Duodenal mucosa (tissue), 2 donors: Measurements from ENCODE around the gene HMX2.
A peak's percentile ranks its signal among the peaks of the same experiment; 100 is the strongest.

Experiments
- H3K27ac ChIP-seq: one replicate; pipeline ENCODE4 v1.7.0; 2013; ENCODE audit warnings: low read depth, low read length
- H3K27me3 ChIP-seq, 2 donors: one replicate each; pipeline ENCODE4 v1.7.0; 2013; ENCODE audit warnings: low read length in 2 of 2, control low read depth in 1 of 2; ENCODE audit not compliant: insufficient read depth in 2 of 2, control insufficient read depth in 1 of 2
- H3K36me3 ChIP-seq, 2 donors: one replicate each; pipeline ENCODE4 v1.7.0; 2013; ENCODE audit warnings: low read length in 2 of 2, control low read depth in 1 of 2; ENCODE audit not compliant: insufficient read depth in 2 of 2, control insufficient read depth in 1 of 2
- H3K4me1 ChIP-seq, 2 donors: one replicate each; pipeline ENCODE4 v1.7.0; 2013; ENCODE audit warnings: low read length in 2 of 2, control low read depth in 1 of 2; ENCODE audit not compliant: insufficient read depth in 2 of 2, control insufficient read depth in 1 of 2
- H3K4me3 ChIP-seq, 2 donors: one replicate each; pipeline ENCODE4 v1.7.0; 2013; ENCODE audit warnings: low read length in 2 of 2, low read depth in 1 of 2
- H3K9ac ChIP-seq, 2 donors: one replicate each; pipeline ENCODE4 v1.7.0; 2013; ENCODE audit warnings: low read length in 2 of 2, low read depth in 1 of 2
- H3K9me3 ChIP-seq, 2 donors: one replicate each; pipeline ENCODE4 v1.7.0; 2013; ENCODE audit warnings: low read length in 2 of 2, control low read depth in 1 of 2; ENCODE audit not compliant: control insufficient read depth in 1 of 2

Gene HMX2

DNA sequence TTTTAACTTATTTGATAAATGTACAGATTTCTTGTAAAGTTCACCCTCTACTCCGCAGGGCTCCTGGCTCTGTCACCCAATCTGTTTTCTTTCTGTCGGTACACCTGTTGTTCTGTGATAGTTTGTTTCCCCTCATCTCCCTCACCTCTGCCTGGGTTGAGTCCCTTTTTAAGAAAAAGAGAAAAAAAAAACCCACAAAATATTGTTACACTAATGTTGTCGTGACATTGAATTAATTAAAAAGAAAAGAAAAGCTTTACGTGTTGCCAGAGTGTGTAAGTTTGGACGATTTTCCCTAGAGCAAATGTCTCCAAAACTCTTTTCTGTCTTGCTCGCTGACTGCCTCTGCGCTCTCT lies 8.8 kb upstream of the HMX2 start:
- no peak overlapping the region for H3K4me3 ChIP-seq

DNA sequence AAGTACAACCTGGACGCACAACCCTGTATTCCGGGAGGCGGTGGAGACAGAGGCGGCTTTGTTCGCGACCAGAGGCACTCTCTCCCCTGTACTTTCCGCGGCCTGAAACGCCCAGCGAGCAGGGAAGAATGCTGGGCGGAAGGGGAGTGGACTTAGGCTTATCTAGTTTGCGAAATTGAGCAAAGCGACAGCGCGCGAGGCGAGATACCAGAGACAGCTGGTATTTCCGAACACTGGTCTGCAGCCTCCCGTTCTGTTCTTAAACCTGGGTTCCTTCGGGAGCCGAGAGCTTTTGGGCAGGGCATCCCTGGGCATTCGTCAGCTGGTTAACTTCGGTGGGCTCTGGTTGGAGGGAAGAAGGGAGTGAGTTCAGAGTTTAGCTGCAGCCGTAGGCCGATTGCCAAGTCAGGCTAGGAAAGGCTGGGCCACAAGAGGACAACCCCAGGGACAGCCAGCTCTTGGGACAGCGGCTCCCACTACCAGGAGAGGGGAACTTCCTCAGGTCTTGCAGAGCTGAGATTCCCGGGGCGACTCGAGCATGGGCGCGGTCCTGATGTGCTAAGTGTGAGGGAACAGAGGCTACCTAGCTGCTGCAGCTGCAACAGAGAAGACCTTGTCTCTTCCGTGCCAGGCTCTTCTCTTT lies 8.3 kb upstream of the HMX2 start:
- Histone ChIP-seq H3K4me3 (peak overlapping the region in 1 of 2 donors; percentile 2), H3K27me3 (peaks cover 91 to 95% of the 10 kb centered on the region in 2 donors), H3K27ac (no peak overlapping the region), H3K36me3 (no peaks in the 10 kb centered on the region), H3K4me1 (peaks cover 0 to 23% of the 10 kb centered on the region in 2 donors), H3K9ac (no peak overlapping the region), H3K9me3 (no peaks in the 10 kb centered on the region)

More for the DNA sequence above, 8.8 kb upstream of the HMX2 start:
- Histone ChIP-seq H3K9me3 (no peaks in the 10 kb centered on the region), H3K36me3 (no peaks in the 10 kb centered on the region), H3K27me3 (peaks cover 91 to 95% of the 10 kb centered on the region in 2 donors), H3K9ac (no peak overlapping the region), H3K4me1 (peaks cover 0 to 28% of the 10 kb centered on the region in 2 donors), H3K27ac (no peak overlapping the region)

DNA sequence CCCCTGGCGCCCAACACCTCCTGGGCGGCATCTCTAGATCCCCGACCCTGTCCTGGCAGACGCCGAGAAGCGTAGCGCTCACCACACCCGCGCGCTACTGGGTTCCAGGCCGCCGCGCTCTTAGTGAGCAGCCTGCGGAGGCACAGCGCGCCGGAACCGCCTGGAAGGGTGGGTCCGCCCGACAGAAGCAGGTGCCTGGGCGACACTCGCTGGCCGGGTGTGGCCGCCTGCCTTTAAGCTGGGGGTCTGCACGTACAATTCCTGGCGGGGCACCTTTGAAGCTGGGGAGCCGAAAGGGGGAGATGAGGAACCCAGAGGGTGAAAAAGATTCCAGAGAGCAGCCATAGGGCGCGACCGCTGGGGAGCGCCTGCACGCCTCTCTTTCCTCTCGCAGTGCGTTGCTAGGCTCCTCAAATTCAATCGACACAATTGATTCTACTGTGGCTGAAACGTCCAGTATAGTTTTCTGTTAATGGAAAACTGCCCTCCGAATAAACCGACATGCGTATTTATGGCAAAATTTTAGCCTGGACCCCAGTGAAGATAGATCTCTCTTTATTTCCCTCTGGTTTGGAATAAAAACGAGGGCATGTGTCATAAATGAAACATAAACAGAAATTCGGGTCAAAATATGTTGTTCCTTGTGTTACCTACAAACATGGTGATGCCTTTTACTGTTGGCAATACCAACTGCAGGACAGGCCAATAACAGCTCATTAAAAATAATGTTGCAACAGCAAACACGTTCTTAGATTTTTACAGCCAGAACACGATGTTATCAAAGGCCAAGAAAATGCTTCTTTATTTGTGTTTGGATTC lies 7.6 kb upstream of the HMX2 start:
- no peak overlapping the region for H3K27ac ChIP-seq
- H3K4me1 ChIP-seq, result peaks cover 0 to 22% of the 10 kb centered on the region in 2 donors
- H3K27me3 ChIP-seq, result peaks cover 91 to 95% of the 10 kb centered on the region in 2 donors
- H3K4me3 ChIP-seq, result peak overlapping the region in 1 of 2 donors; percentile 2
- H3K36me3 ChIP-seq, result no peaks in the 10 kb centered on the region
- no peak overlapping the region for H3K9ac ChIP-seq
- no peaks in the 10 kb centered on the region for H3K9me3 ChIP-seq

DNA sequence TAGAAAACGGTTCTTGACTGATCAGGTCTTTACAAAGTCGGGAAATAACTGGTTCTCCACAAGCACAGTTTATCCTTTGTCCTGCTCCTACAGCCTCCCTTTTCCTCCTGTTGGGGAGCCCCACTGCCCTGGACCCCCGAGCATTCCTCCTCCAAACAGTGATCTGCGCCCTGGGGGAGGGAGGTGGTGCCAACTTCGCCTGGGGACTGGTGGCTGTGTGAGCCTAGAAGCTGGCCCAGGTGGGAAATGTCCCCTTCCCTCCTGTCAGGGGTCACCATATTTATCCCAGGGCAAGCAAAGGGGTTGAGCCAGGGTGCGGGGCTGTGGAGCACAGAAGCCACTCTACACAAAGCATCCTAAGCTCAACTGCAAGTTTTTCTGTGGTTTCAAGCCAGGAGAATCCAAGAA lies 6.9 kb upstream of the HMX2 start:
- no peak overlapping the region for H3K27ac ChIP-seq
- no peak overlapping the region for H3K4me3 ChIP-seq
- no peak overlapping the region for H3K9ac ChIP-seq
- no peaks in the 10 kb centered on the region for H3K9me3 ChIP-seq
- H3K27me3 ChIP-seq, result peaks cover 93 to 96% of the 10 kb centered on the region in 2 donors
- no peaks in the 10 kb centered on the region for H3K36me3 ChIP-seq
- H3K4me1 ChIP-seq, result peaks cover 0 to 22% of the 10 kb centered on the region in 2 donors

DNA sequence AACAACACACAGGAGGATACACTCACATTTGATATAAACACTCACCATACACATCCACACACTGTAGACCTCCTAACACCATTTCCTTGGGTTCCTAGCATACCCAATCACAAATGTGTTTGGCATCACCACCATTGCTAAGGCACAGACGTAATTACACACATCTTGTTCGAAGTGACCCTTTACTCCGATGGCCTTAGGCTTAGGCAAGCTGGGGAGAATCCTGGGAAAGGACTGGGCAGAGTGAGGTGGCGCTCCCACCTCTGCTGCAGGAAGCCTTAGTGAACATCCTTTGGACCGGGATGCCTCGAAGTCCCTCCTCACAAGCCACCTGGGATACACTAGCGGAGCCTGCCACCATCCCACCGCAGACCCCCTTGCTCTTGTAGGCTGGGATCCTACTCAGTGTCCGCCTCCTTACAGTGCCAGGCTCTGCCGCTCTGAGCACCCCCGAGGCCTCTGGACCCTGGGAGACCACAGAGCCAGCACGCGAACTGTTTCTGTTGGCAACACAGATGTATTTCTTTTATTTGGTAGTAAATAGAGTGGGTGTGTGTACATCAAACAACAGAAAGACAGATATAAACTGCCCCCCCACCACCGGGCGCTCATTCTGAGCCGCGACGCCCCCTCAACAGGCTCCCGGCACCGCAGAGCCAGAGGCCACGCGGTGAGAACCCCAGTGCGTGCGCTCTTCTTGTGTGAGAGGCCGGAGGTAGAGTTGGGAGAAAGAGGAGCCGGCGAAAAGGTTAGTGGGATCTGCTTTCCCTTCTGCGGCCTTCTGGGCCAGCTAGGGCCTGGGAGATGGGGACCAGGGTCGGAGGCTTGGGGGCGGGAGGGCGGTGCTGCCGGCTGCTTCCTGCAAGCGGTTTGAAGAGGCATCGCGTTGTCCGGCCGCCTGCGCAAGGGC lies 5.9 kb upstream of the HMX2 start:
- H3K27ac ChIP-seq, result no peak overlapping the region
- no peak overlapping the region for H3K9ac ChIP-seq
- peaks cover 96 to 98% of the 10 kb centered on the region in 2 donors for H3K27me3 ChIP-seq
- peaks cover 0 to 17% of the 10 kb centered on the region in 2 donors for H3K4me1 ChIP-seq
- H3K4me3 ChIP-seq, result no peak overlapping the region
- H3K36me3 ChIP-seq, result no peaks in the 10 kb centered on the region
- H3K9me3 ChIP-seq, result no peaks in the 10 kb centered on the region

DNA sequence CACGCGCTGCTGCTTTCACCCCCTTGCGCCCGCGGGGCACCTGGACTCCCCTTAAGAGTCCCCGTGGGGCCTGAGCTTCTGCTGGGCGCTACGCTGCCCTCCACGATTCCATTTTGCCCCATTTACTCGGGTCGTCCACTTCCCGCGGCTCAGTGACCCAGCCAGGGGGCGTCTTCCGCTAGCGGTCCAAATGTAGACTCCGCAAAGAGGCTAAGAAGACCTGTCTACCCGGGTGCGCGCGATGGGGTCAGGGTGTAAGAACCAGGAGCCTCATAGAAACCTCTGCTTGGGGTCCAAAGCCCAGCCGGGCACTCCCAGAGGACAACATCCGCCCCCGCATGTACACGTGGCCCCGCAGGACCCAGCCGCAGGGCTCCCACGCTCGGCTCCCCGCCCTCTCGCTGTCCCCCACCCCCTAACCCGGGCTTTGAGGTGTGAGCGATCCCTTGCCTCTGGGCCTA lies 5.2 kb upstream of the HMX2 start:
- H3K27ac ChIP-seq, result no peak overlapping the region
- H3K27me3 ChIP-seq, result peaks cover 96 to 98% of the 10 kb centered on the region in 2 donors
- H3K9ac ChIP-seq, result no peak overlapping the region
- H3K4me1 ChIP-seq, result peaks cover 0 to 11% of the 10 kb centered on the region in 2 donors
- no peak overlapping the region for H3K4me3 ChIP-seq
- H3K36me3 ChIP-seq, result no peaks in the 10 kb centered on the region
- no peaks in the 10 kb centered on the region for H3K9me3 ChIP-seq

DNA sequence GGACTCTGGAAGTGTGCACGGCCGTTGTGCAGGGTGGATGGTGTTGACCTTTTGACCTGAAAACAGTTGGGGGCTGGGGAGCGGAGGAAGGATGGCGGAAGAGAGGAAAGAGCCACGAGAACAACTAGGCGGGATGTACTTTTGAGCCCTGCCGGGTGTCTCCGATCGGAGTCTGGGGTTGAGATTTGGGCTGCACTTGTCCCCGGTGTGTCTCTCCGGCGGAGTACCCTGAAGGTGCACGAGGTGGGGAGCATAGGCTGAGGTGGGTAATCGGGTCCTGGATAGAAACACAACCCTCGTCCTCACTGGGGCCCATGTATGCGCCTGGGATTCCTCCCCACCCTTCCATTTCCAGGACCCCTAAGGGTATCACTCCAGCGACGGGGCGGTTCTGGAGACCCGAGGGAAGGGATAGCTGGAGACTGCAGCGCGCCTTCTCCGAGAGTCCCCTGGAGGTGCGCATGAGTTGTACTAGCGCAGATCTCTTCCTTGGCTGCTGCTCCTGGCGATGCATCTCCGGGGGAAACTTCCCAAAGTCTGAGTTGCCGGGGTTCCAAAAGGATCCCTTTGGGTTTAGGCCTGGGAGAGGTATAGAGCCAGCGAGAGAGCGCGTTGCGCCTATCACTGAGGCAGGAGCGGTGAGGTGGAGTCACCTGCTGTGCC lies 4.6 kb upstream of the HMX2 start:
- peaks cover 95 to 98% of the 10 kb centered on the region in 2 donors for H3K27me3 ChIP-seq

DNA sequence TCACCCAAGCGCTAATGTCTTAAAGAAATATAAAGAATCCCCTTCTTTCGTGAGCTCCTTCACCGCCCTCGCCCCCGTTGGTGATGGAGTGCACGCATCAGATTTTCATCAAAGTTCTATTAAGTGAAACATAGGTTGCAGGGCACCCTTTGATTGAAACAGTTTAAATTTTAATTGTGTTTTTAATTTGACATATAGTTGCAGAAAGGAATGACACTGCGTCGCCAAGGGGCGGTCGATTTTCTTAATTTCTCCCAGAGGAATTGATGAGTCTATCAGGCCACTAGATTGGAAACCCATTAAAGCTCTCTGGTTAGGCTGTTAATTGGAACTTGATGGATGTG lies 4.1 kb upstream of the HMX2 start:
- H3K27ac ChIP-seq, result no peak overlapping the region
- H3K27me3 ChIP-seq, result peaks cover 96 to 98% of the 10 kb centered on the region in 2 donors
- peaks cover 0 to 11% of the 10 kb centered on the region in 2 donors for H3K4me1 ChIP-seq
- H3K9me3 ChIP-seq, result no peaks in the 10 kb centered on the region
- no peak overlapping the region for H3K4me3 ChIP-seq
- no peaks in the 10 kb centered on the region for H3K36me3 ChIP-seq
- no peak overlapping the region for H3K9ac ChIP-seq

More for the DNA sequence above, 4.6 kb upstream of the HMX2 start:
- no peak overlapping the region for H3K27ac ChIP-seq
- H3K9me3 ChIP-seq, result no peaks in the 10 kb centered on the region
- no peak overlapping the region for H3K4me3 ChIP-seq
- H3K4me1 ChIP-seq, result peaks cover 0 to 11% of the 10 kb centered on the region in 2 donors
- no peak overlapping the region for H3K9ac ChIP-seq
- H3K36me3 ChIP-seq, result no peaks in the 10 kb centered on the region

DNA sequence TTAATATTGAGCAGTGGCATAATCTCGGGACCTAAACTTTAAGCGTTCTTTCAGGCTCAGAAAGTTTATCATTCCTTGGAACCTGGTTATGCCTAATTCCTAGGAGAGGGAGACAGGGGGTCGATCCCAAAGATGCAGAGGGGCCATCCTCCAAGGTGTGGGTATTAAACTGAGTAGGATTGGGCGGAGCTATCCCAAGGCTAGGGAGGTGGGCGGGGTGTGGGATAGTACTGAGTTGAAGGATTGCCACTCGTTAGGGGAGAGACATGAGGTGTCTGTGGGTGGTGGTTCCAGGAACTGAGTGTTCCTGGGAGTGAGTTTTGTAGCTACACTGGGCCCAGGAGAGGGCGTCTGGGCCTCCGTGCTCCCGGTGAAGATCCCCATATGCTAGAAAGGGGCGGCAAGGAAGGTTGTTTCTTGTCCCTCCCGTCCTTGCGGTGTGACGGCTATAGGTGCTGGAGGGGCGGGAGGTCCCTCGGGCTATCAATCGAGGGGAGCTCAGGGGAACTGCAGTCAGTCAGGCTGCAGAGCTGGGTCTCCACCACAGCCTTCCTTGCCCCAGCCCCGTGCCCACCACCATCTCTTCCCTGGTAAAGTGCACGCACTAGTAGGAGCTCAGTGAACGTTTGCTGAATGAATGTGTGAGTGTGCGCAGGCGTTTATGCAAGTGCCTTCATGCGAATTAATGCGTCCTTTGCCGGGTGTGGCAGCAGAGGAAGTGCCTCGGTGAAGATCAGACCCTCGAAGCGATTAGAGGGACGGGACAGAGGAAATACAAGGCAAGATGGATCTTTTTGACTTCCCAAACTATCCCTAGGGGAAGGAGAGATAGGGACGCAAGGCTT lies 3.0 kb upstream of the HMX2 start:
- peaks cover 97 to 98% of the 10 kb centered on the region in 2 donors for H3K27me3 ChIP-seq
- H3K4me1 ChIP-seq, result peaks cover 7 to 10% of the 10 kb centered on the region in 2 donors
- H3K36me3 ChIP-seq, result no peaks in the 10 kb centered on the region
- no peak overlapping the region for H3K9ac ChIP-seq
- no peak overlapping the region for H3K4me3 ChIP-seq
- H3K27ac ChIP-seq, result no peak overlapping the region
- H3K9me3 ChIP-seq, result no peaks in the 10 kb centered on the region
